Peyer's patch (tissue), 4 donors: ENCODE results near the gene TUBB2A. TPM values are rescaled to one million over a fixed set of nuclear protein-coding genes. Genes with fewer than 3 reads are reported as not detected.
"Not testable (repeated sequence)": the region's sequence is repeated elsewhere in the genome, so short reads cannot be mapped to it uniquely, and the experiment has no call there.

Source experiments
- DNase-seq, 3 donors: peaks; one replicate each; pipeline ENCODE4 v3.0.0-alpha.2; 2017 to 2019
- H3K27ac ChIP-seq, 4 donors: fragments of 200-600 bp; sonication (generic); one replicate each; pipeline ENCODE4 v1.5.1; 2016 to 2019
- H3K27me3 ChIP-seq, 2 donors: fragments of 200-600 bp; sonication (generic); one replicate each; pipeline ENCODE4 v1.5.1; 2019
- H3K36me3 ChIP-seq, 3 donors: fragments of 200-600 bp; sonication (generic); one replicate each; pipeline ENCODE4 v1.5.1; 2016 to 2019
- H3K4me1 ChIP-seq, 4 donors: fragments of 200-600 bp; sonication (generic); one replicate each; pipeline ENCODE4 v1.5.1; 2016 to 2019
- H3K4me3 ChIP-seq, 4 donors: fragments of 200-600 bp; sonication (generic); 1 replicate in 3 of 4; 2 replicates in 1 of 4; pipeline ENCODE4 v1.5.1; 2016 to 2019; ENCODE audit warnings: mild to moderate bottlenecking in 1 of 4
- H3K9me3 ChIP-seq, 4 donors: fragments of 200-600 bp; sonication (generic); one replicate each; pipeline ENCODE4 v1.5.1; 2016 to 2019; ENCODE audit warnings: mild to moderate bottlenecking in 1 of 4
- POLR2A ChIP-seq, 2 donors: fragments of 450-650 bp; IDR thresholded peaks; one replicate each; pipeline ENCODE4 v1.5.1; 2017; ENCODE audit warnings: antibody characterized with exemption in 2 of 2, mild to moderate bottlenecking in 2 of 2, moderate library complexity in 2 of 2
- total RNA-seq, 4 donors: library from RNA; depleted of rRNA; stranded (reverse); fragments of >200 nt; gene quantifications; one replicate each; pipeline ENCODE4 v1.1.0, GENCODE V29; 2016
- TF ChIP-seq, protein P1 (sequence below), 6 experiments: fragments of 450-650 bp in 4 of 6; fragments of 200-600 bp in 2 of 6; sonication (generic) in 1 of 6; IDR thresholded peaks; one replicate each; pipeline ENCODE4 v1.5.1; 2017 to 2019; ENCODE audit warnings: antibody characterized with exemption in 6 of 6, mild to moderate bottlenecking in 3 of 6, moderate library complexity in 1 of 6

TUBB2A gene
- total RNA-seq, 4 donors from 2014 or later: 13.2 to 61.6 (median 47.6) TPM

DNA sequence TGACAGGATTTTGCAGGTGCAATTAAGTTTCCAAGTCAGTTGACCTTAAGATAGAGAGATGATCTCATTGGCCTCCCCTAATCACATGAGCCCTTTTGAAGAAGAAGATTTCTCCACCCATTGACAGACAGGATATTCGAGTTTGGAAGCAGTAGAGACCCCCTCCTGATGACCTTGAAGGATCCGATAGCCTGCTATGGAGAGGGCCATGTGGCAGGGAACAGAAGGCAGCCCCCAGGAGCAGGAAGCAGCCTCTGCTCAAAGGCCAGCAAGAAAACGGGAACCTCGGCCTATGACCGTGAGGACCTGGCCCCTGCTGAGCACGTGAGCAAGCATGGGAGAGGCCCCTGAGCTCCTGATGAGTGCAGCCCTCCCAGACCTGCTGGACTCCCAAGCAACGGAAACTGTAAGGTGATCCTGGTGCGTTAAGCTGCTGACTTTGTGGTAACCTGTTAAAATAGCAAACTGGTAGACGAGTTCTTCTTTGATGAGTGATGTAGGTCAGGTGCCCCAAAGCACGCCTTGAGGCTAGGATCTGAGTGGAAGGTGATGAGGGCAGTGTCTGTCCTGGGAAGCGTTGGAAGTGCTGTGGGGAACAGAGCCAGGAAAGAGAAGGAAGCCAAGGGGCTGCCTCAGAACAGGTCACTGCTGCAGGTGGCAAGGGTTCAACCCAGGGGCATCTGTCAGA is 18.5 kb upstream of the TUBB2A start:
- Histone ChIP-seq H3K27me3 (no peaks in the 10 kb centered on the region), H3K4me1 (no peaks in the 10 kb centered on the region), H3K9me3 (no peaks in the 10 kb centered on the region), H3K27ac (no peak overlapping the region), H3K36me3 (no peaks in the 10 kb centered on the region), H3K4me3 (no peak overlapping the region)
- DNase-seq: no peak
- TF ChIP-seq, protein P1, sequence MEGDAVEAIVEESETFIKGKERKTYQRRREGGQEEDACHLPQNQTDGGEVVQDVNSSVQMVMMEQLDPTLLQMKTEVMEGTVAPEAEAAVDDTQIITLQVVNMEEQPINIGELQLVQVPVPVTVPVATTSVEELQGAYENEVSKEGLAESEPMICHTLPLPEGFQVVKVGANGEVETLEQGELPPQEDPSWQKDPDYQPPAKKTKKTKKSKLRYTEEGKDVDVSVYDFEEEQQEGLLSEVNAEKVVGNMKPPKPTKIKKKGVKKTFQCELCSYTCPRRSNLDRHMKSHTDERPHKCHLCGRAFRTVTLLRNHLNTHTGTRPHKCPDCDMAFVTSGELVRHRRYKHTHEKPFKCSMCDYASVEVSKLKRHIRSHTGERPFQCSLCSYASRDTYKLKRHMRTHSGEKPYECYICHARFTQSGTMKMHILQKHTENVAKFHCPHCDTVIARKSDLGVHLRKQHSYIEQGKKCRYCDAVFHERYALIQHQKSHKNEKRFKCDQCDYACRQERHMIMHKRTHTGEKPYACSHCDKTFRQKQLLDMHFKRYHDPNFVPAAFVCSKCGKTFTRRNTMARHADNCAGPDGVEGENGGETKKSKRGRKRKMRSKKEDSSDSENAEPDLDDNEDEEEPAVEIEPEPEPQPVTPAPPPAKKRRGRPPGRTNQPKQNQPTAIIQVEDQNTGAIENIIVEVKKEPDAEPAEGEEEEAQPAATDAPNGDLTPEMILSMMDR (IDR thresholded peaks at IDR 0.05): no peak
- no peak for TF ChIP-seq POLR2A (IDR thresholded peaks at IDR 0.05)

DNA sequence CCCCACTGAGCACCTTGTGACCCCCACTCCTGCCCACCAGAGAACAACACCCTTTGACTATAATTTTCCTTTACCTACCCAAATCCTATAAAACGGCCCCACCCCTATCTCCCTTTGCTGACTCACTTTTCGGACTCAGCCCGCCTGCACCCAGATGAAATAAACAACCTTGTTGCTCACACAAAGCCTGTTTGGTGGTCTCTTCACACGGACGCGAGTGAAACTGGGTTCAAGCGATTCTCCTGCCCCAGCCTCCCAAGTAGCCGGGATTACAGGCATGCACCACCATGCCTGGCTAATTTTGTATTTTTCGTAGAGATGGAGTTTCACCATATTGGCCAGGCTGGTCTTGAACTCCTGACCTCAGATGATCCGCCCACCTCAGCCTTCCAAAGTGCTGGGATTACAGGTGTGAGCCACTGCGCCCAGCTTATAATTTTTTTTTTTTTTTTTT is 16.3 kb upstream of the TUBB2A start:
- H3K9me3 ChIP-seq, DNase-seq, H3K4me1 ChIP-seq, H3K4me3 ChIP-seq, H3K36me3 ChIP-seq, H3K27ac ChIP-seq, H3K27me3 ChIP-seq: not testable (repeated sequence)

- not testable (repeated sequence) for DNase-seq, H3K9me3 ChIP-seq, H3K4me1 ChIP-seq, H3K36me3 ChIP-seq, H3K4me3 ChIP-seq, H3K27me3 ChIP-seq, H3K27ac ChIP-seq
These were observed 15.4 kb upstream of the TUBB2A start for GRCh38 chr6:3172789-3173188.

GRCh38 chr6:3171313-3172175 is 14.2 kb upstream of the TUBB2A start:
- not testable (repeated sequence) for H3K9me3 ChIP-seq, DNase-seq, H3K27me3 ChIP-seq, H3K36me3 ChIP-seq, H3K4me3 ChIP-seq, H3K27ac ChIP-seq, H3K4me1 ChIP-seq

DNA sequence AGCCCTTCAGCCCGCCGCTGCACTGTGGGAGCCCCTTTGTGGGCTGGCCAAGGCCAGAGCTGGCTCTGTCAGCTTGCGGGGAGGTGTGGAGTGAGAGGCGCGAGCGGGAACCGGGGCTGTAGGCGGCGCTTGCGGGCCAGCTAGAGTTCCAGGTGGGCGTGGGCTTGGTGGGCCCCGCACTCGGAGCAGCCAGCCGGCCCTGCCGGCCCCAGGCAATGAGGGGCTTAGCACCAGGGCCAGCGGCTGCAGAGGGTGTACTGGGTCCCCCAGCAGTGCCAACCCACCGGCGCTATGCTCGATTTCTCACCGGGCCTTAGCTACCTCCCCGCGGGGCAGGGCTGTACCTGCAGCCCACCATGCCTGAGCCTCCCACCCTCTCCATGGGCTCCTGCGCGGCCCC is 13.3 kb upstream of the TUBB2A start:
- H3K4me3 ChIP-seq, H3K9me3 ChIP-seq, H3K27ac ChIP-seq, H3K27me3 ChIP-seq, H3K4me1 ChIP-seq, H3K36me3 ChIP-seq, DNase-seq: not testable (repeated sequence)

DNA sequence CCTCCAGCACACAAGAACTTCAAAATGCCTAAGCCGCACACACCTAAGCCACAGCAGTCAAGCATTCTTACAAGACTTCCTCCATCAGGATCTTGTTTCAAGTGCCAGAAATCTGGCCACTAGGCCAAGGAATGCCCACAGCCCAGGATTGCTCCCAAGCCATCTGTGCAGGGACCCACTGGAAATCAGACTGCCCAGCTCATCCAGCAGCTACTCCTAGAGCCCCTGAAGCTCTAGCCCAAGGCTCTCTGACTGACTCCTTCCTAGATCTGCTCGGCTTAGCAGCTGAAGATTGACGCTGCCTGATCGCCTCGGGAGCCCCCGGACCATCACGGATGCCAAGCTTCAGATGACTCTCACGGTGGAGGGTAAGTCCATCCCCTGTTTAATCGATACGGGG is 10.7 kb upstream of the TUBB2A start:
- H3K27ac ChIP-seq, DNase-seq, H3K27me3 ChIP-seq: not testable (repeated sequence)

DNA sequence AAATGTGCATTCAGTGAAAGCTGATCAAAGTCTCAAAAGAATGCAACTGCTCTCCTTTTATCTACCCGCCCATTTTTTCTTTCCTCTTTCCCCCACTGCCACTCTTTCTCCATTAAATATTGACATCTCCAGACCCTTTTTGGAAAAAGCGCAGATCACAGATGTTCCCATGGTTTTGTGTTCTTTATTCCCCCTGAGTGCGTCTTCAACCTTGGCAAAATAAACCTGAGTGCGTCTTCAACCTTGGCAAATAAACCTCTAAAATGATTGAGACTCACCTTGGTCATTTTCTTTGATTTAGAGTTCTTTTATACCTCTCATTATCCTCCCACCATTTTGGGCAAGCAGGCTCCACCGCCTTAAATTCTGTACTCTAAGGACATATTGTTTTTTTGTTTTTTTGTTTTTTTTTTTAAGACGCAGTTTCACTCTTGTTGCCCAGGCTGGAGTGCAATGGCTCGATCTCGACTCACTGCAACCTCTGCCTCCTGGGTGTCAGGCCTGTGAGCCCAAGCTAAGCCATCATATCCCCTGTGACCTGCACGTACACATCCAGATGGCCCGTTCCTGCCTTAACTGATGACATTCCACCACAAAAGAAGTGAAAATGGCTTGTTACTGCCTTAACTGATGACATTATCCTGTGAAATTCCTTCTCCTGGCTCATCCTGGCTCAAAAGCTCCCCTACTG is 9.3 kb upstream of the TUBB2A start:
- not testable (repeated sequence) for H3K9me3 ChIP-seq, DNase-seq, H3K36me3 ChIP-seq, H3K27ac ChIP-seq, H3K27me3 ChIP-seq, H3K4me3 ChIP-seq
- H3K4me1 ChIP-seq: peaks cover 0 to 13% (median 0%) of the 10 kb centered on the region in 4 donors

More for the DNA sequence above, 10.7 kb upstream of the TUBB2A start:
- H3K36me3 ChIP-seq, H3K4me3 ChIP-seq, H3K4me1 ChIP-seq, H3K9me3 ChIP-seq: not testable (repeated sequence)

GRCh38 chr6:3165631-3166534 is 8.5 kb upstream of the TUBB2A start:
- Histone ChIP-seq H3K27me3 (no peaks in the 10 kb centered on the region), H3K27ac (no peak overlapping the region), H3K9me3 (no peaks in the 10 kb centered on the region), H3K4me3 (no peak overlapping the region), H3K36me3 (no peaks in the 10 kb centered on the region), H3K4me1 (peaks cover 0 to 20% (median 0%) of the 10 kb centered on the region in 4 donors)
- TF ChIP-seq, protein P1 (IDR thresholded peaks at IDR 0.05): no peak
- no peak for TF ChIP-seq POLR2A (IDR thresholded peaks at IDR 0.05)
- DNase-seq: no peak
